Hematopoietic multipotent progenitor cell treated with erythropoietin and hydrocortisone succinate and interleukin-3 and kit ligand, for 8 days (in vitro differentiated cells): ENCODE results near the gene NIT2.

ENCODE experiments used
- DNase-seq: peaks from one replicate; pipeline ENCODE4 v3.0.0-alpha.2; 2015

Gene NIT2

GRCh38 chr3:100399341-100400071 lies 64.9 kb downstream of the NIT2 start:
- no peak for DNase-seq

GRCh38 chr3:100400419-100400779 lies 65.8 kb downstream of the NIT2 start:
- DNase-seq = peak; percentile 41

- DNase-seq = peak; percentile 98
These were observed 66.5 kb downstream of the NIT2 start, which contains the start of the genes LNP1 and TOMM70 for GRCh38 chr3:100400780-100401673. Gene LNP1, plus strand, starts transcription at chr3:100401539. Its CDS starts 28,191 bp downstream, at chr3:100429730. Gene TOMM70, minus strand, starts transcription at chr3:100401089. Its CDS starts 140 bp downstream, at chr3:100400949.

GRCh38 chr3:100401674-100402041 lies 67.1 kb downstream of the NIT2 start:
- no peak for DNase-seq

- DNase-seq = peak; percentile 41
These were observed 67.7 kb downstream of the NIT2 start for GRCh38 chr3:100402256-100402655.

GRCh38 chr3:100402891-100403290 lies 68.3 kb downstream of the NIT2 start:
- no peak for DNase-seq

- DNase-seq = peak; percentile 30
These were observed 69.0 kb downstream of the NIT2 start for GRCh38 chr3:100403362-100404249.

- no peak for DNase-seq
These were observed 69.6 kb downstream of the NIT2 start for GRCh38 chr3:100404250-100404548.

GRCh38 chr3:100407164-100407563 lies 72.6 kb downstream of the NIT2 start:
- DNase-seq = no peak

GRCh38 chr3:100407977-100408532 lies 73.5 kb downstream of the NIT2 start:
- DNase-seq = no peak
